AG04450 (cell line): ENCODE results near the gene MAP6D1. TPM values are rescaled to one million over a fixed set of nuclear protein-coding genes. Genes with fewer than 3 reads are reported as not detected.
"Not testable (repeated sequence)": the region's sequence is repeated elsewhere in the genome, so short reads cannot be mapped to it uniquely, and the experiment has no call there.

ENCODE experiments used
- CTCF ChIA-PET: fragments of 300-600, 350-600 bp; formaldehyde crosslinking; extraction: SDS; loops from one replicate; lab custom pipeline; 2022; ENCODE audit warnings: antibody characterized with exemption, inconsistent platforms; lab: Charles Lee
- POLR2A ChIA-PET: fragments of 350-600 bp; formaldehyde crosslinking; extraction: SDS; loops from one replicate; lab custom pipeline; 2021; ENCODE audit warnings: antibody characterized with exemption, inconsistent platforms; lab: Yijun Ruan, JAX
- DNase-seq: peaks from one replicate; pipeline ENCODE4 v3.0.0-alpha.2; 2011; ENCODE audit warnings: low read depth, low spot score
- H3K27ac ChIP-seq: one replicate; pipeline ENCODE4 v1.5.1; 2012; ENCODE audit warnings: low read depth, low read length, control low read depth
- H3K27me3 ChIP-seq: one replicate; pipeline ENCODE4 v1.6.0; 2012; ENCODE audit warnings: low read length; ENCODE audit not compliant: control insufficient read depth, insufficient read depth
- H3K4me3 ChIP-seq: 2 replicates; pipeline ENCODE4 v1.5.1; 2011; ENCODE audit warnings: mild to moderate bottlenecking, low read depth, low read length, control low read depth
- H3K9me3 ChIP-seq: 2 replicates; pipeline ENCODE4 v1.5.1; 2012; ENCODE audit warnings: low read length; ENCODE audit not compliant: control insufficient read depth, insufficient read depth
- polyA plus RNA-seq: library from polyadenylated mRNA; depleted of rRNA; stranded (reverse); fragments of >200 nt; gene quantifications from 2 replicates; pipeline ENCODE4 v1.2.3, GENCODE V29; 2011
- TF ChIP-seq, protein P1 (sequence below): IDR thresholded peaks from 2 replicates; pipeline ENCODE4 v1.5.1; 2011; ENCODE audit warnings: low read depth, low read length, control low read depth, inconsistent platforms

Gene MAP6D1
- polyA plus RNA-seq, 1 experiment: 6.1 TPM

- Histone ChIP-seq H3K4me3 (no peak overlapping the region), H3K27me3 (no peaks in the 10 kb centered on the region), H3K27ac (no peak overlapping the region), H3K9me3 (no peaks in the 10 kb centered on the region)
- no peak for DNase-seq
- TF ChIP-seq, protein P1, sequence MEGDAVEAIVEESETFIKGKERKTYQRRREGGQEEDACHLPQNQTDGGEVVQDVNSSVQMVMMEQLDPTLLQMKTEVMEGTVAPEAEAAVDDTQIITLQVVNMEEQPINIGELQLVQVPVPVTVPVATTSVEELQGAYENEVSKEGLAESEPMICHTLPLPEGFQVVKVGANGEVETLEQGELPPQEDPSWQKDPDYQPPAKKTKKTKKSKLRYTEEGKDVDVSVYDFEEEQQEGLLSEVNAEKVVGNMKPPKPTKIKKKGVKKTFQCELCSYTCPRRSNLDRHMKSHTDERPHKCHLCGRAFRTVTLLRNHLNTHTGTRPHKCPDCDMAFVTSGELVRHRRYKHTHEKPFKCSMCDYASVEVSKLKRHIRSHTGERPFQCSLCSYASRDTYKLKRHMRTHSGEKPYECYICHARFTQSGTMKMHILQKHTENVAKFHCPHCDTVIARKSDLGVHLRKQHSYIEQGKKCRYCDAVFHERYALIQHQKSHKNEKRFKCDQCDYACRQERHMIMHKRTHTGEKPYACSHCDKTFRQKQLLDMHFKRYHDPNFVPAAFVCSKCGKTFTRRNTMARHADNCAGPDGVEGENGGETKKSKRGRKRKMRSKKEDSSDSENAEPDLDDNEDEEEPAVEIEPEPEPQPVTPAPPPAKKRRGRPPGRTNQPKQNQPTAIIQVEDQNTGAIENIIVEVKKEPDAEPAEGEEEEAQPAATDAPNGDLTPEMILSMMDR: no peak
- ChIA-PET POLR2A (interaction anchor here (0.6 kb wide), 1 partner anchor 67 kb away, joined by 3 read pairs; no protein-coding TSS in a partner anchor), CTCF (interaction anchor here (0.7 kb wide), 2 partner anchors 40 to 1556 kb away, joined by 4 to 7 read pairs; no protein-coding TSS in a partner anchor)
These were observed 29.0 kb downstream of the MAP6D1 start for GRCh38 chr3:183796372-183796771.

- Histone ChIP-seq H3K9me3 (no peaks in the 10 kb centered on the region), H3K27me3 (no peaks in the 10 kb centered on the region), H3K4me3 (no peak overlapping the region), H3K27ac (no peak overlapping the region)
- ChIA-PET CTCF (interaction anchor here (0.7 to 1.0 kb wide), 2 partner anchors 326 to 1383 kb away, joined by 3 to 5 read pairs; no protein-coding TSS in a partner anchor), POLR2A (no interaction called here)
- no peak for DNase-seq
- TF ChIP-seq, protein P1: no peak
These were observed 30.9 kb downstream of the MAP6D1 start for GRCh38 chr3:183794452-183794851.

GRCh38 chr3:183792976-183793375 is 32.4 kb downstream of the MAP6D1 start:
- no peaks in the 10 kb centered on the region for H3K27me3 ChIP-seq
- H3K4me3 ChIP-seq: no peak overlapping the region
- no peak overlapping the region for H3K27ac ChIP-seq
- no peaks in the 10 kb centered on the region for H3K9me3 ChIP-seq
- no peak for DNase-seq
- ChIA-PET CTCF (no interaction called here), POLR2A (no interaction called here)
- TF ChIP-seq, protein P1: no peak

- CTCF ChIA-PET: interaction anchor here (0.6 to 1.4 kb wide), 3 partner anchors 9 to 459 kb away, joined by 3 to 4 read pairs (median 3); no protein-coding TSS in a partner anchor
- H3K4me3 ChIP-seq: no peak overlapping the region
- no peak overlapping the region for H3K27ac ChIP-seq
- H3K27me3 ChIP-seq: no peaks in the 10 kb centered on the region
- POLR2A ChIA-PET: no interaction called here
- H3K9me3 ChIP-seq: no peaks in the 10 kb centered on the region
- DNase-seq: no peak
- TF ChIP-seq, protein P1: no peak
These were observed 34.7 kb downstream of the MAP6D1 start for GRCh38 chr3:183790700-183791099.

DNA sequence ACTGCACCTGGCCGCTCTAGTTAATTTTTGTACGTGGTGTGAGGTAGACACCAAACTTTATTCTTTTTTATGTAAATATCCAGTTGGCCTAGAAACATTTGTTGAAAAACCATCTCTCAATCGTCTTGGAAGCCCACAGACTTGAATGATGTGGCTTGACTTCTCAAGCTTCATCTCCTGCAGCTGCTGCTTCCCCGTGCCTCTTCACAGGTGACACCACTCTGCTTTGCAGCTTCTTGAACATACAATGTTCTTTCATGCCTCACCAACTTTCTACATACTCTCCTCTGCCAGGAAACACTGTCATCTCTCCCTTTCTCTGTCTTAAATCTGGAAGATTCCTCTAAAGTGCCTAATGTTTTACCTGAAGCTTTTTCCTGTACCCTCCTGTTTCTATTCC is 35.6 kb downstream of the MAP6D1 start:
- CTCF ChIA-PET: interaction anchor here (0.9 to 1.4 kb wide), 2 partner anchors 9 to 23 kb away, joined by 3 to 4 read pairs; no protein-coding TSS in a partner anchor

DNA sequence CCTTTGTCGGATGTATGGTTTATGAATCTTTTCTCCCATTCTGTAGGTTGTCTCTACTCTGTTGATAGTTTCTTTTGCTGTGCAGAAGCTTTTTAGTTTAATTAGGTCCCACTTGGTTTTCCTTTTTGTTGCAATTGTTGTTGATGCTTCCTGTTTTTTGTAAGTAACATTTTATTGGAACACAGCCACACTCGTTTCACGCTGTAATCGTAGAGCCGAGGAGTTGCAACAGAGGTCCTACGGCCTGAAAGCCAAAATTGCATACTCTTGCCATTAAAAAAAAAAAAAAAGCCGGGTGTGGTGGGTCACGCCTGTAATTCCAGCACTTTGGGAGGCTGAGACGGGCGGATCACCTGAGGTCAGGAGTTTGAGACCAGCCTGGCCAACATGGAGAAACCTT is 40.9 kb downstream of the MAP6D1 start:
- H3K4me3 ChIP-seq, H3K9me3 ChIP-seq, H3K27me3 ChIP-seq, CTCF ChIA-PET, H3K27ac ChIP-seq, POLR2A ChIA-PET, DNase-seq: not testable (repeated sequence)

More for the DNA sequence above, 35.6 kb downstream of the MAP6D1 start:
- H3K4me3 ChIP-seq: no peak overlapping the region
- H3K27ac ChIP-seq: no peak overlapping the region
- POLR2A ChIA-PET: no interaction called here
- no peaks in the 10 kb centered on the region for H3K27me3 ChIP-seq
- TF ChIP-seq, protein P1: no peak
- no peak for DNase-seq
- H3K9me3 ChIP-seq: no peaks in the 10 kb centered on the region
